Calu3 (cell line): ENCODE results near the gene CDKN1C. TPM values are rescaled to one million over a fixed set of nuclear protein-coding genes. Genes with fewer than 3 reads are reported as not detected.

Experiments
- BruUV-seq: library from RNA; stranded (reverse); fragments of 400-500 nt; replicated peaks from 2 replicates; lab custom pipeline; 2021; lab: Mats Ljungman, UMichigan
- CTCF ChIA-PET: fragments of 300-600 bp; sonication (Branson Sonifier 250); formaldehyde crosslinking; loops from one replicate; lab custom pipeline; 2022; ENCODE audit warnings: antibody characterized with exemption; lab: Charles Lee
- DNase-seq: peaks from one replicate; pipeline ENCODE4 v3.0.0; 2022
- H3K27ac Mint-ChIP-seq: one replicate; pipeline ENCODE4 v1.8.0; 2022; ENCODE audit warnings: mixed read lengths; ENCODE audit not compliant: unreplicated experiment
- H3K27me3 Mint-ChIP-seq: one replicate; pipeline ENCODE4 v1.8.0; 2022; ENCODE audit warnings: mixed read lengths; ENCODE audit not compliant: unreplicated experiment
- H3K36me3 Mint-ChIP-seq: one replicate; pipeline ENCODE4 v1.8.0; 2022; ENCODE audit warnings: mild to moderate bottlenecking, moderate library complexity, mixed read lengths; ENCODE audit not compliant: insufficient read depth, unreplicated experiment
- H3K4me1 Mint-ChIP-seq: one replicate; pipeline ENCODE4 v1.8.0; 2022; ENCODE audit warnings: mild to moderate bottlenecking, low read depth, mixed read lengths; ENCODE audit not compliant: unreplicated experiment
- H3K4me3 Mint-ChIP-seq: one replicate; pipeline ENCODE4 v1.8.0; 2022; ENCODE audit warnings: mild to moderate bottlenecking, low read depth, moderate library complexity, mixed read lengths; ENCODE audit not compliant: unreplicated experiment
- H3K9me3 Mint-ChIP-seq: one replicate; pipeline ENCODE4 v1.8.0; 2022; ENCODE audit warnings: low read depth, mixed read lengths; ENCODE audit not compliant: unreplicated experiment
- CTCF ChIP-seq: fragments of 200-600 bp; IDR thresholded peaks from one replicate; pipeline ENCODE4 v1.8.0; 2022; ENCODE audit warnings: antibody characterized with exemption; ENCODE audit not compliant: unreplicated experiment
- intact Hi-C: fragments of 100-400 bp; cut with micrococcal nuclease; formaldehyde crosslinking; loops from one replicate; pipeline ENCODE4 v1.10.0; 2022; ENCODE audit not compliant: unreplicated experiment
- total RNA-seq: library from RNA; stranded (reverse); gene quantifications from 2 replicates; pipeline ENCODE4 v1.2.3, GENCODE V29; 2022

Gene CDKN1C
- total RNA-seq, 1 experiment from 2014 or later = 2.4 TPM

- Mint-ChIP-seq H3K4me1 (peaks cover 54% of the 10 kb centered on the region), H3K9me3 (peaks cover 4% of the 10 kb centered on the region), H3K36me3 (peaks cover 44% of the 10 kb centered on the region), H3K27ac (peak overlapping the region; percentile 52), H3K4me3 (peak overlapping the region; percentile 76), H3K27me3 (no peaks in the 10 kb centered on the region)
- BruUV-seq = no TSS peak
- no peak for TF ChIP-seq CTCF
- CTCF ChIA-PET = interaction anchor here (1.7 to 3.5 kb wide), 5 partner anchors 8 to 370 kb away, joined by 5 to 24 read pairs (median 7); partner anchors contain the start of gene PHLDA2
- intact Hi-C loops = loop anchor here (2.0 kb wide), 1 partner anchor 27 kb away; no protein-coding TSS in a partner anchor
- DNase-seq = no peak
Measured at GRCh38 chr11:2903672-2904011, 18.1 kb upstream of the CDKN1C start.

GRCh38 chr11:2902784-2903671, 17.5 kb upstream of the CDKN1C start:
- Mint-ChIP-seq H3K9me3 (peaks cover 7% of the 10 kb centered on the region), H3K36me3 (peaks cover 47% of the 10 kb centered on the region), H3K27ac (peak overlapping the region; percentile 52), H3K4me1 (peaks cover 60% of the 10 kb centered on the region), H3K4me3 (peak overlapping the region; percentile 76), H3K27me3 (no peaks in the 10 kb centered on the region)
- DNase-seq = peak; percentile 61
- intact Hi-C loops = no loop called here
- CTCF ChIA-PET = interaction anchor here (1.3 to 3.5 kb wide), 6 partner anchors 9 to 370 kb away, joined by 3 to 24 read pairs (median 6); partner anchors contain the start of gene PHLDA2
- TF ChIP-seq CTCF = peak; percentile 23
- no TSS peak for BruUV-seq

GRCh38 chr11:2901854-2902783, 16.5 kb upstream of the CDKN1C start:
- no peak for TF ChIP-seq CTCF
- BruUV-seq = no TSS peak
- peak; percentile 95 for DNase-seq
- Mint-ChIP-seq H3K36me3 (peaks cover 47% of the 10 kb centered on the region), H3K4me3 (peak overlapping the region; percentile 76), H3K9me3 (peaks cover 7% of the 10 kb centered on the region), H3K4me1 (peaks cover 66% of the 10 kb centered on the region), H3K27me3 (no peaks in the 10 kb centered on the region), H3K27ac (no peak overlapping the region)
- CTCF ChIA-PET = interaction anchor here (1.3 to 3.5 kb wide), 5 partner anchors 10 to 369 kb away, joined by 3 to 24 read pairs (median 7); partner anchors contain the start of gene PHLDA2
- intact Hi-C loops = no loop called here

GRCh38 chr11:2901196-2901796, 15.7 kb upstream of the CDKN1C start:
- peaks cover 66% of the 10 kb centered on the region for H3K4me1 Mint-ChIP-seq
- no peaks in the 10 kb centered on the region for H3K27me3 Mint-ChIP-seq
- no peak for TF ChIP-seq CTCF
- CTCF ChIA-PET = interaction anchor here (1.3 to 3.5 kb wide), 2 partner anchors 9 to 13 kb away, joined by 3 to 16 read pairs; no protein-coding TSS in a partner anchor
- peak overlapping the region; percentile 31 for H3K27ac Mint-ChIP-seq
- peaks cover 7% of the 10 kb centered on the region for H3K9me3 Mint-ChIP-seq
- intact Hi-C loops = no loop called here
- H3K4me3 Mint-ChIP-seq = peak overlapping the region; percentile 17
- no peak for DNase-seq
- H3K36me3 Mint-ChIP-seq = peaks cover 47% of the 10 kb centered on the region
- BruUV-seq = no TSS peak
